ENCODE data around the gene SNCG.
"Not testable (repeated sequence)": the region's sequence is repeated elsewhere in the genome, so short reads cannot be mapped to it uniquely, and the experiment has no call there.

The SNCG gene

GRCh38 chr10:86932674-86933073 lies 25.7 kb upstream of the SNCG start:
- TF ChIP-seq CTCF (IDR thresholded peaks at IDR 0.05; ENCODE audit: insufficient read depth, low read depth, low read length, missing control alignments) = no peak
- H3K4me3 ChIP-seq (ENCODE audit: low read depth, low read length) = no peak overlapping the region
- DNase-seq (ENCODE audit: low read depth) = no peak

GRCh38 chr10:86934162-86934711 lies 24.2 kb upstream of the SNCG start:
- not testable (repeated sequence) for DNase-seq (ENCODE audit: low read depth); H3K4me3 ChIP-seq (ENCODE audit: low read depth, low read length)

GRCh38 chr10:86936661-86937501 lies 21.5 kb upstream of the SNCG start:
- DNase-seq (ENCODE audit: low read depth) = no peak
- no peak for TF ChIP-seq CTCF (IDR thresholded peaks at IDR 0.05; ENCODE audit: insufficient read depth, low read depth, low read length, missing control alignments)
- no peak overlapping the region for H3K4me3 ChIP-seq (ENCODE audit: low read depth, low read length)

GRCh38 chr10:86937502-86938154 lies 20.8 kb upstream of the SNCG start:
- no peak for DNase-seq (ENCODE audit: low read depth)
- H3K4me3 ChIP-seq (ENCODE audit: low read depth, low read length) = no peak overlapping the region
- no peak for TF ChIP-seq CTCF (IDR thresholded peaks at IDR 0.05; ENCODE audit: insufficient read depth, low read depth, low read length, missing control alignments)

- no peak overlapping the region for H3K4me3 ChIP-seq (ENCODE audit: low read depth, low read length)
- TF ChIP-seq CTCF (IDR thresholded peaks at IDR 0.05; ENCODE audit: insufficient read depth, low read depth, low read length, missing control alignments) = no peak
- no peak for DNase-seq (ENCODE audit: low read depth)
Measured at GRCh38 chr10:86938260-86938659, 20.1 kb upstream of the SNCG start.

GRCh38 chr10:86940076-86940475 lies 18.3 kb upstream of the SNCG start:
- DNase-seq (ENCODE audit: low read depth); H3K4me3 ChIP-seq (ENCODE audit: low read depth, low read length): not testable (repeated sequence)

GRCh38 chr10:86940677-86941076 lies 17.7 kb upstream of the SNCG start:
- H3K4me3 ChIP-seq (ENCODE audit: low read depth, low read length) = no peak overlapping the region
- no peak for TF ChIP-seq CTCF (IDR thresholded peaks at IDR 0.05; ENCODE audit: insufficient read depth, low read depth, low read length, missing control alignments)
- DNase-seq (ENCODE audit: low read depth) = no peak

Measured in GM12865 (cell line).